GM18508 (cell line): Measurements from ENCODE around the gene TBCCD1.
"Not testable (repeated sequence)": the region's sequence is repeated elsewhere in the genome, so short reads cannot be mapped to it uniquely, and the experiment has no call there.

Source experiments
- ATAC-seq: cut with Tn5 transposase; IDR thresholded peaks from one replicate; pipeline ENCODE4 v1.9.1; 2021; ENCODE audit warnings: moderate number of reproducible peaks; ENCODE audit not compliant: insufficient read depth, unreplicated experiment

TBCCD1 gene

DNA sequence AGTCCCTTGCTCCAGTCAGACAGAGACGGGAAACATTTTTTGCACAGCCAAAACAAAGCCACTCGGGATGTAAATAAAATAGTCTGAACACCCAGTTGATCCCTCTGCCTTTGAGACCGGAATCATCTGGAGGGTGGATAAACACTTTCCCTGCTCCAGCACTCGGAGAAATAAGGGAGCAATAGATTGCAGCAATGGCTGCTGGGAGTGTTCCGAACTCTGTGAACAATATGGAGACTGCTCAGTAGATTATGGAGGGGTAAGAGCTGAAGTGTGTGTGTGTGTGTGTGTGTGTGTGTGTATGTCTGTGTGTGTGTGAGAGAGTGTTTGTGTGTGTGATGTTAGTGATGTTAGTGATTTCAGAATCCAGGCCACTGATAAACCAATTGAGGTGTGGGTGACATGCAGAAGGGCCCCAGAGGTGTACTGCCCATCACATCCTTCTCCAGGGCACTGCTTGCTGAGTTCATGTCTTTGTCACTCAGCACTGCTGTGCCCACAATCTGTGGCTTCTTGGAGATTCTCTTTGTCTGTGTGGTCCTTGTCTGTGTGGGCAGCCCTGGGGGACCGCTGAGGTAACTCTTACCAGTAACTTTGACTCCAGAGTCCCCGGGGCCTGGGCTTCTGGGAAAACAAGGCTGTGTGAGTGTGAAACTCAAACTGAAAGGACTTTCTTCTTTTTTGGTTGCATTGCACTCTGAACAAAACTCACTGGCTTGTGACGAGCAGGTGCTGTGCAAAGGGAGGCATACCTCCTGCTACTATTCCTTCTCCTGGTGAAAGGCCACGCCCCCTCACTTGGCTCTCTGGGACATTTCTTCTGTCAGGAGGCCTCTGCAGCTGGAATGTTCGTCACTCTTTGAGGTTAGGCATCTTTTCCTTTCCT, 45.9 kb downstream of the TBCCD1 start:
- ATAC-seq, result peak; percentile 54

DNA sequence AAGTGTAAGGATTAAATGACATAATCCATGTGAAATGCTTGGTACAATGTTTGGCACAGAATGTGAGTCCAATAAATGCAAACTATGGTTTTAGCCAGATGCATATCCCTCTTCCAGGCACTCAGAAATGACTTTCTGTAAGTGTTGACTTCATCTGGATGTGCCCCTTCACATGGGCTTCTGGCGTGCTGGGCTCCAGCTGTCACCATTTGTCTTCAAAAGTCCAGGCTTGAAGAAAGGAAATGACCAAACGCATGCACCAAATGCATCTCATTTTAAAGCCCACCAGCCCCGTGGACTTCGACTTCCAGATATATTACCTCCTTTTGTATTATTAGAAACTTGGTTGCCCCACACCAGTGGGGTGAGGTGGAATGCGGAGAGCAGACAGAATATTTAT, 46.7 kb downstream of the TBCCD1 start:
- ATAC-seq, result no peak

DNA sequence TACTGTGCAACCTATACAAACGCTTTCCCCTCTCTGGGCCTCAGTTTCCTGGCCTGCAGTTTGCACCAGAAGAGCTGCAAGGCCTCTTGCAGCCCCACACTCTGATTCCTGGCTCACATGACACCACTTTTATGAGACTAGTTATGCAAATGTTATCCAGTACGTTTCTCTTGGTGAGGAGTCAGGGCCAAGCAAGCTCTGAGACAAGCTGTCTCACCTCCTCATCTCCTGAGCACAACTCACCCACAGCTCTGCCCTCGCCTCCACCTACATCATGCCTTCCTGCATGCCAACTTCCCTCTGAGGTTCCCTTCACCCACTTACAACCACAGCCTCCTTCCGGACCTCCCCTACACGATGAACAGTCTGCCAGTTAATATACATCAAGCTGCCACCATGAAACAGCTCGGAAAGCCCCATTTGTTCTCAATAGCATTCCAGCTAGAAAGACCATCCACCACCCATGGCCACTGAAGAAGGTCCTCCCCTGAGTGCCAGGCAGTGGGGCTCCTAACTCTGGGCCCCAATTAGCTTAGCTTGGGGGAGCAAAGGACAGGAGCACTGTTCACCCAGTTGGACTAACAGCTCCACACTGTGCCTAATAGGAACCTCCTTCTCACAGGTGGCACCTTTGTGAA, 48.0 kb downstream of the TBCCD1 start:
- no peak for ATAC-seq

DNA sequence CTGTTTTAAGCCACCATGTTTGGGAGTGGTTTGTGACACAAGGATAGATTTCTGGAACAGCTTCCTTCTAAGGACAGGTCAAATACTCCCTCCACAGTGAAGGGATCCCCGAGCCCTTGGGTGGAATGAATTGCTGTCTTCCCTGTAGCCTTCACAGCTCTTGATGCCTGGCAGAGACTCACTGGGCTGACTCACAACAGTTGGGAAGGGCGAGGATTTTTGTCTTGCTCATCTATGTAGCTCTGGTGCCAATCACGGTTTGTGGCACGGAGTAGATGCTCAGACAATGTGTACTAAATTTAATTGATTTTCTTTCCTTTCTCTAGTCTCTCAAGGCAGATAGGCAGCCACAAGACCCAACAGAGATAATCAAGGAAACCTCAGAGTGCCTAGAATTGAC, 49.9 kb downstream of the TBCCD1 start:
- no peak for ATAC-seq

DNA sequence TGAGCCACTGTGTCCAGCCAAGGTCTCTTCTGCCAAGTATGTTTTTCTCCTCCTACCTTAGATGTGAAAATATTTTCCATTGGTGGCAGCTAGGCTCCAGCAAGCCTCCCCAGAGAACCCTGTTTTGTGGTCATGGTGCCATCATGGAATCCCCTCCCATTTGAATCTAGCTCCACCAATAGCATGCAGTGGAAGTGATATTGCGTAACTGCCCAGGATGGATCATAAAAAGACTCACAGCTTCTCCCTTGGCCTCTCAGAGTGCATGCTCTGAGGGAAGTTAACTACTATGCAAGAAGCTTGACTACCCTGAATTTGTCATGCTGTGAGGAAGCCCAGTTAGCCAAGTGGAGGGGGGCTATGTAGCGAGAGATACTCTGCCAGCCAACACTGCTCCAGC, 50.5 kb downstream of the TBCCD1 start:
- ATAC-seq, result no peak

DNA sequence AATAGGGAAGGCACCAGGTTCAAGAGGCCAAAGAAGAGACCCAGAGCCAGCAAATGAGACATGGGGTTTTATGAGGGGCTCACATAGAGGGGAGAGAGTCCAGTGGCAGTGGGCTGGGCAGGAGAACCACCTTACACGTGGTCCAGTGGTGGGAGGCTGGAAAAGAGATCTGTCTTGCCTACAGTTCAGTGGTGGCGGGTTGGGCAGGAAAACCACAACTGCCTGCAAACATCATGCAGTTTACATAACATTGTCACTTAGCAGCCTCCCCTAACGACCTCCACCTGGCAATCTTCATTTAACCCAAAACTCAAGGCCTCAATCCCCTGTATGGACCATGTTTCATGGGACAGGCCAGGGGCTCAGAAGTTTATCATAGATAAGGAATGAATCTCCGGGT, 52.0 kb downstream of the TBCCD1 start:
- ATAC-seq, result no peak

DNA sequence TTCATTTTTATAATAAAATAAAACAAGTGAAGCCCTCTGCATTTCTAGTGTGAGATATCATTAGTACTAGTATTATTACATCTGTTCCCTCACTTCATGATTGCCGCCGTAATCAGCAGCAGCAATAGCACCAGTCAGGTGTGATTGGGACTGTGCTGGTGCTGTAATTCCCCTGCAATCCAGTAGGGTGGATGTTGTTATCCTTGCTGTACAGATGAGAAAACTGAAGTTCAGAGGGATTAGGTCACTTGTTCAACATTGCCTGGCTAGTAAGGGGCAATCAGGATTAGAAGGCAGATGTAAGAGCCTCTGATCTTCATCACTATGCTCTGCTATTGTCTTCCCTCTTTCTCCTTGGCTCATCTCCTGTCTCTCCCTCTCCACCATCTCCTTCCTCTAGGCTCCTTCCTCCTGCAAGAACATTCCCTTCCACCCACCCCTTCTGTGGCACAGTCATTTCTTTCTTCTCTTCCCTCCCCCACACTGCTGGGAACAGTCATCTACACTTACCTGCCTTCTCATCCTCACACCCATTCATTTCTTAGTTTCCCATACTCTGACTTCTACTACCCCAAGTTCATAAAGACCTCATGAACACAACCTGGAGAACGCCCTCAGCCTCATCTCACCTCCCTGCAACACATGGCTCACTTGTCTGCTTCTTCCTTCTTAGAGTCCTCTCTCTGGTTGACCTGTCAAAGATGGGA, 52.7 kb downstream of the TBCCD1 start:
- ATAC-seq, result no peak

DNA sequence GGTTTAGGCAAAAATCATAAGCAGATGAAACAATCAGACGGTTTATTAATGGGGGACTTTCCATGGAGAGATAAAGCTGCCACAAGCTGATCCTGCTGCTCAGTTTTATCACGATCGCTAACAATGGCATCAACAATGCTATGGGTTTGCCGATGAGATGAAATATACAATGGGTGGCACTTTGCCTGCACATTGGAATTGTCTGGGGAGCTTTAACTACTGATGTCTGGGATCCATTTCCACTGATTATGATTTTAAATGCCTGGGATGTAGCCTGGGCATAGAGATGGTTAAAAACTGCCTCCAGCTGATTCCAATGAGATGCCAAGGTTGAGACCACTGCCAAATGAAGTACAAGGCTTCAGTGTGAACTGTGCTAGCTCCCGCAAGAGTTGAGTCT, 53.8 kb downstream of the TBCCD1 start:
- no peak for ATAC-seq

DNA sequence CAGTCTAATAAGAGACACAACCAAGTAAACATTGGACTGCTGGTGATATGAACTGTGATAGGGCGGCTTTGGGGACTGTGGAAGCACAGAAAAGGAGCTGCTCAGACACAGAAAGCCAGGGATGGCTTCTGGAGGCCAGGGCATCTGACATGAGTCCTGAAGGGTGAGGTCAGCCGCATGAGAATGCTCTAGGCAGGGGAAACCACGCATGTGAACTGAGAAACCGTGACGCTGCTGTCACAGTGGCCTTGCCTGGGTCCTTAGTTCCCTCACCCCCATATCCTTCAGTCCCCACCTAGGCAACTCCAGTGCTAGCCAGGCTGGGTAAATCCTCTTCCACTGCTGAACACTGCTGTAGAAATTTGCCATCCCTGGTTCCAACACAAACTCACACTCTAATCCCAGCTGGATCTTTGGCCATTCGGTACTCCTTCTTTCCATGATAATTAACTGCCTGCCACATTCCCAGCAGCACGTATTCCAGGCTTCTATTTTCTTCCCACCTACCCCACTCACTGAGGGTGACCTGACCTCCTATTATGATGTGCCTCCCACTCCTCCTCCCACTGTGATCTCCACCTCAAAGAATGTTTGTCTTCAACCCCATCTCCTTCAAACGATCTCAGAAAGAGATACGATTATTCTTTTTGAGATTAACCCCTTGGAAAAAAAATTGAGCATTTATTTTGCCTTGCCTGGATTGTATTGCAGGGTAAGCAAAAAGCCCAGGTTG, 54.4 kb downstream of the TBCCD1 start:
- ATAC-seq, result no peak

DNA sequence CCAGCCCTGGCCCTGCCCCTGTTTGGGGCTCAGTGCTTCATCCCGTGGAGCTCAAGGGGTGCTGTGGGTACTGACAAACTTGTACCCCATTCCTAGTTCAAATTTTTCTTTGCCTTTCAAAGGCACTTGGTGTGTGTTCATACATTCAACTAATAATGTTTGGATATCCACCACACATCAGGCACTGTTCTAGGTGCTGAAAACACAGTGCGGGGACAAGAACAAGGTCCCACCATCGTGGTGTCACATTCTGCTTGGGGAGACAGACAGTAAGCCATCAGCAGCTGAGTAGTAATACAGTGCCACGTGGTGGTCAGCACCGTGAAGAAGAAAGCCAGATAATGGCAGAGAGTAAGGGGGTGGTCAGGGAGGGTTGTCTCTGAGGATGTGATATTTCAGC, 55.4 kb downstream of the TBCCD1 start:
- ATAC-seq, result no peak

DNA sequence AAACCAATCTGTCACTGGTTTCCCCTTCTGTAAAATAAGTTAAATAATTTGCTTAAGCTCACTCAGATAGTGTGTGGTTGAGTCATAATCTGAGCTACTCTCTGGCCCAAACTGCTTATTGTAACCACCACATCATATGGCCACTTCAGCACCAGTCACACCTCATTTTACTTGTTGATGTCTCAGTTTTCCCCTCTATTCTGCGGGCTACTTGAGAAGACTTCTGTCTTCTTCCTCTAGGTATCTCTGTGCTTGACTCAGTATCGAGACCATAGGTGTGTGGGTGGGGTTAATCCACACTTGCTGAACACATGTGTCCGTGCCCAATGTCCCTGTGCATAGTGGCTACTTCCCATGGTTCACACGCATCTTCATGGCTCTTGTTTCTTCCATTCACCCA, 55.9 kb downstream of the TBCCD1 start:
- peak; percentile 52 for ATAC-seq

DNA sequence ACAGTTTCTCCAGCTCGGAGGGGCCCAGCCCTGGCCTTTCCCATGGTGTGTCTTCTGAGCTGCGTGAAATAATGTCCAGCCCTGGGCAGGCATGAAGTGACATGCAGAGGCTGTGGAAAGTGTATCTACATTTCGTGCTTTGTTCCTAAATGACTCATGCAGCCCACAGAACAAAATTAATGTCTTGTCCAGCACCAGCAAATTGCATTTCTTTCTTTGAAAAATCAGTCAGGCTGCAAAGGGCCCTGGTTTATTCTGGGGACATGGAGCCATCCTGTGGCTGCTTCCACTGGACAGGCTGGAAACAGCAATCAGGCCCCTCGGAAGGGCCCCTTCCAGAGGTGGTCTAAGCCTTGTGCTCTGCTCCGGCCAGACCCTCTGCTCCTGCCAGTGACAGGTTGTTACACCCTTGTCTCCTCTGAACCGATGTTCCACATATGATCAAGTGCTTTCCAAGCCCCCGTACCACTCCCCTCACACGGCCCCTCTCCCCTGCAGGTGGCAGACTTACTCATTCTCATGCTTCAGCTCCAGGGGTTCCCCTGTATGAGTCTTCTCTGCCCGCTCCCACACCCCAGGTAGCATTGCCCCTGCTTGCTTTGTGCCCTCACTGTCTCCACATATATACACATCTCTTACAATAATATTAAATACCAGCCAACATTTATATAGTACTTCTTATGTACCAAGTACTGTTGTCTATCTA, 56.6 kb downstream of the TBCCD1 start:
- no peak for ATAC-seq

DNA sequence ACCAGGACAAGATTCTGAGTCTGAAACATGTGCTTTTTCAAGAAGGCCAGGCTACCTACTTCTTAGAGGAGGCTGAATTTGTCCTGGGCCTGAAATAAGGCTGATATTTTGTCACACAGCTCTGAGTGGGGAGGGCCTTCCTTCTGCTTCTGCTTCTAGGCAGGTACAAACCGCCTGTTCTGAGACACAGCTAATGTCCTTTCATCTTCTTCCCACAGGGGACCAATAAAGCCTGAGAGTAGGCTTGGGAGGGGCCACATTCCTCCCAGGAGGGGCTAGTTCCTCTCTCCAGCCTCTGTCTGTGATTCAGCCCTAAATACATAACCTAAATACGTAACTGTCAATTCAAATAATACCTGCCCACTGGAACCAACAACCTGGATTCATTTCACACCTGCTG, 57.7 kb downstream of the TBCCD1 start:
- ATAC-seq, result no peak

DNA sequence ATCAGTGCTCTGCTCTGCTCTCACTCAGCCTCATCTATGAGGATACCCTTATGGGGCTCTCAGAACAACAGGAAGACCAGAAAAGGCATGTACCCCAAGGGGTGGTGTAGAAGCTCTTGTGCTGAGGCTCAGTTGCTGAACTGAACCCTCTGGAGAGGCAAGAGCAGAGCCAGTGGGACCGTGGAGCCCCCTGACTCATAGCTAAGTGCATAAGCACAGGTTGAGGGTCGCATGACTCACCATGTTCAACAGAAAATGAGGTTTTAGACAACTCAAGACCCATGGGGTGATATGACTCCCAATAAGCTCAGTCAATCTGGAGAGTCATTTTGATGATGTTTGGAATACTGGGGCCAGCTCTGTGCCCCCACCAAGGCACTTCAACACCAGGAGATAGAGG, 60.3 kb downstream of the TBCCD1 start:
- no peak for ATAC-seq

DNA sequence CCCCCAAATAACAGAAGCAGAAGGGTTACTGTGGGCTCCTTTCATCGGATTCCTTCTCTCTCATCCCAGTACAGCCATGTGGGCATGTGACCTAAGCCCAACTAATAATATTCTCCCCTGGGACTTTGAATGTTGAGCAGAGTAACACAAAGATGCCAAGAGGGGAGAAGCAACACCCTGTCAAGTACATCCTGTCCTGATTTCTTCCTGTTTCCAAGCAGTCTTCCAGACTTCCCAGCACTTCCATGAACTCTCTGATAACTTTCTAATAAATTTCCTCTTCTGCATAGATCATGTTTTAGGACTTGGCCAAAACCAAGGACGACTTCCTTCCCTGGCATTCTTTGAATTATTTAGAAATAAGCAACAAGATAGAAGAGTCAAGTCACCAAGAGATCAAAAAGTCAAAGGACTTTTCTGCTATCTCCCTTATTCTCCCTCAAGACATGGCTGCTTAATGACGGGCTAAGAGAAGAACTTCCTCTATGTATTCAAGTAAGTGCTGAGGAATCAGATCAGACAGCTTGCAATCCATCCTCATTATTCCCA, 60.9 kb downstream of the TBCCD1 start:
- ATAC-seq, result no peak

DNA sequence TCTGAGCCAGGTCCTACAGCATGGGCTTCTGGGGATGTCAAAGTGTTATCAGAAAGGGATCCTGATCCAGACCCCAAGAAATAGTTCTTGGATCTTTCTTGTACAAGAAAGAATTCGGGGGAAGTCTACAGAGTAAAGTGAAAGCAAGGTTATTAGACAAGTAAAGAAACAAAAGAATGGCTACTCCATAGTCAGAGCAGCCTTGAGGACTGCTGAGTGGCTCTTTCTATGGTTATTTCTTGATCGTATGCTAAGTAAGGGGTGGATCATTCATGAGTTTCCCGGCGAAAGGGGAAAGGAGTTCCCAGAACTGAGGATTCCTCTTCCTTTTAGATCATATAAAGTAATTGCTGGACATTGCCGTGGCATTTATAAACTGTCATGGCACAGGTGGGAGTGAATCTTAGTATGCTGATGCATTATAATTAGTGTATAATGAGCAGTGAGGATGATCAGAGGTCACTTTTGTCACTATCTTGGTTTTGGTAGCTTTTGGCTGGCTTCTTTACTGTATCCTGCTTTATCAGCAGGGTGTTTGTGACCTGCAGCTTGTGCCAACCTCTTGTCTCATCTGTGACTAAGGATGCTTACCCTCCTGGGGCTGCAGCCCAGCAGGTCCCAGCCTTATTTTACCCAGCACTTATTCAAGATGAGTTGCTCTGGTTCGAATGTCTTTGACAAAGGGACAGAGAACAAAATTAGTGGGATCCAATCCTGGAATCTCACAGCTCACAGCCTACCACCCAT, 64.0 kb downstream of the TBCCD1 start:
- no peak for ATAC-seq

DNA sequence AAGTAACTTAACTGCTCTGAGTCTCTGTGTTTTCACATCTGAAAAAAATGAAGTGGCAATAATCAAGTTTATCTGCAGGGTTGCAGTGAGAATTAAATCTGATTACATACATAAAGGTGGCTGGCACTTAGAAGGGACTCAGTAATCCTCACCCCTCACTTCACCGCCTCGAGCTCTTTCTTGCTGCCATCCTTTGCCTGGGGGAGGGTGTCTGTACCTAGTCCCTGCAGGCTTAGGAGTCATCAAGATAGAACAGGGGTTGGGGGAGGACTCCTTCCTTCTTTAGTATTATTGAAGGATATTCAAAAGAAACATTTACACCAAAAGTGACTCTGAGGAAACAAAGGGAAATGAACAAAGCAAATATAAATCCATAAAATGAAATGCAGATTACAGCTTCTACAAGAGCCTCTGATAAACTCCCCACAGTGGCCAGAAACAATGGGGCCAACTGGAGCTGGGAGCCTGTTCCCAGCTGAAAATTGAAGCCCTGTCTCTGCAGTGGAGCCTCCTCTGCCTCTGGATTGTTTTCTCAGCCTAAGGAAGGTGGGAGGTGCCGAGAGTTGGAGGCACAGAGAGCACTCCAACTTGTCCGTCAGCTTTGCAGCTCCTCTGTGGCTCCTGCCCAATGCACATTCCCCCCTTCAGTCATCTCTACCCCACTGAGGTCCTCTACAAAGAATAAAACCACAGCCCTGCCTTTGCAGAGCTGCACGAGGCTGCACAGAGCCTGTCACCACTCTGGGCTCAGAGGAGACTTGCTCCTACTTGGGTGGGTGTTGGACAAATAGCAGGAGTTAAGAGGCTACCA, 64.8 kb downstream of the TBCCD1 start:
- ATAC-seq, result no peak

DNA sequence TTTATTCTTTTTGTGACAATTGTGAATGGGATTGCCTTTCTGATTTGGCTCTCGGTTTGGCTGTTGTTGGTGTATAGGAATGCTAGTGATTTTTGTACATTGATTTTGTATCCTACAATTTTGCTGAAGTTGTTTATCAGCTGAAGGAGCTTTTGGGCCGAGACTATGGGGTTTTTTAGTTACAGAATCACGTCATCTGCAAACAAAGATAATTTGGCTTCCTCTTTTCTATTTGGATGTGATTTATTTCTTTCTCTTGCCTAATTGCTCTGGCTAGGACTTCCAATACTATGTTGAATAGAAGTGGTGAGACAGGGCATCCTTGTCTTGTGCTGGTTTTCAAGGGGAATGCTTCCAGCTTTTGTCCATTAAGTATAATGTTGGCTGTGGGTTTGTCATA, 67.2 kb downstream of the TBCCD1 start:
- not testable (repeated sequence) for ATAC-seq
